Measurements from ENCODE around the gene INKA2. TPM values are rescaled to one million over a fixed set of nuclear protein-coding genes. Genes with fewer than 3 reads are reported as not detected.

The INKA2 gene
- total and polyA plus RNA-seq, 10 of the 15 experiments (the other 5 are each of a cell fraction or from before 2014, with no cell fraction given): 0.38 to 5.1 (median 1.3) TPM; not detected in 1

GRCh38 chr1:111690306-111690617, 48.9 kb downstream of the INKA2 start (continued):
- no peak for TF ChIP-seq CBFB (IDR thresholded peaks at IDR 0.05; ENCODE audit: low read depth)
- no peak for TF ChIP-seq SIX5 (IDR thresholded peaks at IDR 0.05; ENCODE audit: low read depth, low read length, severe bottlenecking)

Small RNA genes within 50 kb of the gene (small RNA-seq; reads per million reads assigned to genes)
- 1.0 reads per million, percentile 33 among the genes with 10 or more reads in this experiment for gene INKA2

Other genes with a start within 250 kb of the INKA2 start
- 0.17 and 0.27 TPM in 2 replicates for gene ADORA3, start 235.8 kb downstream of the INKA2 start, total RNA-seq (2014; rRNA removed)
- 0.18 and 0.32 TPM in 2 replicates for gene ADORA3, start 235.8 kb downstream of the INKA2 start, total RNA-seq (2014; rRNA removed; fragmentation: Illumina TruSeq; extraction: Trizol)
- 0.18 TPM in 1 of 2 replicates, not detected in the other for gene ADORA3, start 235.8 kb downstream of the INKA2 start, total RNA-seq (2021)
- 0.20 and 0.88 TPM in 2 replicates for gene ADORA3, start 235.8 kb downstream of the INKA2 start, polyA plus RNA-seq (2011; rRNA removed)
- 0.29 TPM in 1 of 2 replicates, not detected in the other for gene ADORA3, start 235.8 kb downstream of the INKA2 start, polyA plus RNA-seq (2014; fragmentation: Illumina TruSeq; extraction: Trizol)
- under 1 TPM in 1 of 2 experiments, not detected in 1; 0.18 TPM for gene ADORA3, start 235.8 kb downstream of the INKA2 start, polyA plus RNA-seq (2014; fragmentation: Nextera tagmentation; extraction: Ambion mirVana)
- gene ADORA3, start 235.8 kb downstream of the INKA2 start, polyA plus RNA-seq (2014; rRNA removed): 0.06 and 0.22 TPM in 2 replicates
- under 1 TPM in 1 of 2 experiments, not detected in 1; 0.14 TPM for gene ADORA3, start 235.8 kb downstream of the INKA2 start, polyA plus RNA-seq (2016; fragmentation: Nextera tagmentation; extraction: Ambion mirVana)
- gene TMIGD3, start 235.8 kb downstream of the INKA2 start, total RNA-seq (2014; rRNA removed): 0.17 TPM in 1 of 2 replicates, not detected in the other
- not detected in 2 replicates for gene TMIGD3, start 235.8 kb downstream of the INKA2 start, total RNA-seq (2014; rRNA removed; fragmentation: Illumina TruSeq; extraction: Trizol)
- 0.13 TPM in 1 of 2 replicates, not detected in the other for gene TMIGD3, start 235.8 kb downstream of the INKA2 start, total RNA-seq (2021)
- not detected in 2 replicates for gene TMIGD3, start 235.8 kb downstream of the INKA2 start, polyA plus RNA-seq (2011; rRNA removed)
- gene TMIGD3, start 235.8 kb downstream of the INKA2 start, polyA plus RNA-seq (2014; fragmentation: Illumina TruSeq; extraction: Trizol): not detected in 2 replicates
- not detected for gene TMIGD3, start 235.8 kb downstream of the INKA2 start, polyA plus RNA-seq (2014; fragmentation: Nextera tagmentation; extraction: Ambion mirVana)
- gene TMIGD3, start 235.8 kb downstream of the INKA2 start, polyA plus RNA-seq (2014; rRNA removed): 0.11 TPM in 1 of 2 replicates, not detected in the other
- gene TMIGD3, start 235.8 kb downstream of the INKA2 start, polyA plus RNA-seq (2016; fragmentation: Nextera tagmentation; extraction: Ambion mirVana): not detected
- gene RAP1A, start 119.6 kb downstream of the INKA2 start, total RNA-seq (2014; rRNA removed): 41.6 and 53.4 TPM in 2 replicates
- gene RAP1A, start 119.6 kb downstream of the INKA2 start, total RNA-seq (2014; rRNA removed; fragmentation: Illumina TruSeq; extraction: Trizol): 38.4 and 42.2 TPM in 2 replicates
- gene RAP1A, start 119.6 kb downstream of the INKA2 start, total RNA-seq (2021): 141 TPM in 2 replicates
- gene RAP1A, start 119.6 kb downstream of the INKA2 start, polyA plus RNA-seq (2011; rRNA removed): 141 and 206 TPM in 2 replicates
- gene RAP1A, start 119.6 kb downstream of the INKA2 start, polyA plus RNA-seq (2014; fragmentation: Illumina TruSeq; extraction: Trizol): 213 and 259 TPM in 2 replicates
- gene RAP1A, start 119.6 kb downstream of the INKA2 start, polyA plus RNA-seq (2014; fragmentation: Nextera tagmentation; extraction: Ambion mirVana): 10 to 100 TPM; 71.8 to 93.7 TPM
- gene RAP1A, start 119.6 kb downstream of the INKA2 start, polyA plus RNA-seq (2014; rRNA removed): 86.4 and 106 TPM in 2 replicates
- gene RAP1A, start 119.6 kb downstream of the INKA2 start, polyA plus RNA-seq (2016; fragmentation: Nextera tagmentation; extraction: Ambion mirVana): 10 to 100 TPM; 76.7 to 78.4 TPM
- gene DDX20, start 16.5 kb upstream of the INKA2 start, total RNA-seq (2014; rRNA removed): 25.0 and 25.7 TPM in 2 replicates
- gene DDX20, start 16.5 kb upstream of the INKA2 start, total RNA-seq (2014; rRNA removed; fragmentation: Illumina TruSeq; extraction: Trizol): 26.8 and 28.7 TPM in 2 replicates
- gene DDX20, start 16.5 kb upstream of the INKA2 start, total RNA-seq (2021): 21.8 and 26.3 TPM in 2 replicates
- 19.3 and 23.2 TPM in 2 replicates for gene DDX20, start 16.5 kb upstream of the INKA2 start, polyA plus RNA-seq (2011; rRNA removed)
- 24.7 and 32.3 TPM in 2 replicates for gene DDX20, start 16.5 kb upstream of the INKA2 start, polyA plus RNA-seq (2014; fragmentation: Illumina TruSeq; extraction: Trizol)
- 10 to 100 TPM in 1 of 2 experiments, 1 to 10 TPM in 1; 7.2 to 10.9 TPM for gene DDX20, start 16.5 kb upstream of the INKA2 start, polyA plus RNA-seq (2014; fragmentation: Nextera tagmentation; extraction: Ambion mirVana)
- gene DDX20, start 16.5 kb upstream of the INKA2 start, polyA plus RNA-seq (2014; rRNA removed): 16.6 and 17.6 TPM in 2 replicates
- gene DDX20, start 16.5 kb upstream of the INKA2 start, polyA plus RNA-seq (2016; fragmentation: Nextera tagmentation; extraction: Ambion mirVana): 10 to 100 TPM; 25.4 to 30.6 TPM